HEK293 (cell line): ENCODE measurements around the gene ARID3A.

Experiments used
- ZBTB17 ChIP-seq: fragments of 450-650 bp; formaldehyde crosslinking; IDR thresholded peaks from 2 replicates; pipeline ENCODE4 v1.5.1; 2016; ENCODE audit warnings: missing biosample characterization, missing genetic modification characterization
- ZNF140 ChIP-seq: fragments of 450-650 bp; formaldehyde crosslinking; IDR thresholded peaks from 2 replicates; pipeline ENCODE4 v1.5.1; 2016; ENCODE audit warnings: missing biosample characterization, missing genetic modification characterization
- TF ChIP-seq, protein P1 (sequence below): fragments of 450-650 bp; formaldehyde crosslinking; IDR thresholded peaks from 2 replicates; pipeline ENCODE4 v1.5.1; 2016; ENCODE audit warnings: missing biosample characterization, missing genetic modification characterization
- TF ChIP-seq, protein P2 (sequence below): fragments of 450-650 bp; formaldehyde crosslinking; IDR thresholded peaks from 2 replicates; pipeline ENCODE4 v1.5.1; 2016; ENCODE audit warnings: missing biosample characterization, missing genetic modification characterization

DNA sequence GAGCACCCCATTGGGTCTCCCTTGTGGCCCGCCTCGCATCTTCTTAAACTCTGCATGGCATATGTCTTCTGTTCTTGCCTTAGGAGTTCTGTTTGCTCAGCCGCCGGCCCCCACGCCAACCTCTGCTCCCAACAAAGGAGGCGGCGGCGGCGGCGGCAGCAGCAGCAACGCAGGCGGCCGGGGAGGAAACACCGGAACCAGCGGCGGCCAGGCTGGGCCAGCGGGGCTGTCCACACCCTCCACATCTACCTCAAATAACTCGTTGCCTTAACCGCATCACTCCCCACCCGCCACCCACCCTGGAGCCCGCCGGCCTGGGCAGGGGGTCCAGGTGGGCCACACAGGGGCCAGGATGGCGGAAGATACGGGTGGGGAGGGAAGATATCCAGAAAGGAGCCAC lies 46.0 kb downstream of the ARID3A start:
- TF ChIP-seq, protein P1, sequence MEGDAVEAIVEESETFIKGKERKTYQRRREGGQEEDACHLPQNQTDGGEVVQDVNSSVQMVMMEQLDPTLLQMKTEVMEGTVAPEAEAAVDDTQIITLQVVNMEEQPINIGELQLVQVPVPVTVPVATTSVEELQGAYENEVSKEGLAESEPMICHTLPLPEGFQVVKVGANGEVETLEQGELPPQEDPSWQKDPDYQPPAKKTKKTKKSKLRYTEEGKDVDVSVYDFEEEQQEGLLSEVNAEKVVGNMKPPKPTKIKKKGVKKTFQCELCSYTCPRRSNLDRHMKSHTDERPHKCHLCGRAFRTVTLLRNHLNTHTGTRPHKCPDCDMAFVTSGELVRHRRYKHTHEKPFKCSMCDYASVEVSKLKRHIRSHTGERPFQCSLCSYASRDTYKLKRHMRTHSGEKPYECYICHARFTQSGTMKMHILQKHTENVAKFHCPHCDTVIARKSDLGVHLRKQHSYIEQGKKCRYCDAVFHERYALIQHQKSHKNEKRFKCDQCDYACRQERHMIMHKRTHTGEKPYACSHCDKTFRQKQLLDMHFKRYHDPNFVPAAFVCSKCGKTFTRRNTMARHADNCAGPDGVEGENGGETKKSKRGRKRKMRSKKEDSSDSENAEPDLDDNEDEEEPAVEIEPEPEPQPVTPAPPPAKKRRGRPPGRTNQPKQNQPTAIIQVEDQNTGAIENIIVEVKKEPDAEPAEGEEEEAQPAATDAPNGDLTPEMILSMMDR (tag by site-specific recombination), result no peak
- TF ChIP-seq ZNF140 (tag by site-specific recombination) (no peak), ZBTB17 (tag by site-specific recombination) (no peak)
- TF ChIP-seq, protein P2, sequence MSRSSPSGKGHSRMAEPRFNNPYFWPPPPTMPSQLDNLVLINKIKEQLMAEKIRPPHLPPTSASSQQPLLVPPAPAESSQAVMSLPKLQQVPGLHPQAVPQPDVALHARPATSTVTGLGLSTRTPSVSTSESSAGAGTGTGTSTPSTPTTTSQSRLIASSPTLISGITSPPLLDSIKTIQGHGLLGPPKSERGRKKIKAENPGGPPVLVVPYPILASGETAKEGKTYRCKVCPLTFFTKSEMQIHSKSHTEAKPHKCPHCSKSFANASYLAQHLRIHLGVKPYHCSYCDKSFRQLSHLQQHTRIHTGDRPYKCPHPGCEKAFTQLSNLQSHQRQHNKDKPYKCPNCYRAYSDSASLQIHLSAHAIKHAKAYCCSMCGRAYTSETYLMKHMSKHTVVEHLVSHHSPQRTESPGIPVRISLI, result no peak
